Measurements from ENCODE around the gene ITGA8.
A peak's percentile ranks its signal among the peaks of the same experiment; 100 is the strongest.

Gene ITGA8

GRCh38 chr10:15624401-15625196, 95.1 kb downstream of the ITGA8 start:
- Mint-ChIP-seq H3K27ac (no peak overlapping the region), H3K4me3 (no peak overlapping the region), H3K36me3 (no peaks in the 10 kb centered on the region), H3K4me1 (no peaks in the 10 kb centered on the region), H3K9me3 (no peaks in the 10 kb centered on the region)
- ATAC-seq: no peak
- DNase-seq (ENCODE audit: low spot score in 2 of 2): no peak

GRCh38 chr10:15620836-15621515, 98.7 kb downstream of the ITGA8 start:
- ATAC-seq (no peak), DNase-seq (ENCODE audit: low spot score in 2 of 2) (no peak)
- Mint-ChIP-seq H3K27ac (no peak overlapping the region), H3K9me3 (no peaks in the 10 kb centered on the region), H3K36me3 (no peaks in the 10 kb centered on the region), H3K4me1 (no peaks in the 10 kb centered on the region), H3K4me3 (no peak overlapping the region)

DNA sequence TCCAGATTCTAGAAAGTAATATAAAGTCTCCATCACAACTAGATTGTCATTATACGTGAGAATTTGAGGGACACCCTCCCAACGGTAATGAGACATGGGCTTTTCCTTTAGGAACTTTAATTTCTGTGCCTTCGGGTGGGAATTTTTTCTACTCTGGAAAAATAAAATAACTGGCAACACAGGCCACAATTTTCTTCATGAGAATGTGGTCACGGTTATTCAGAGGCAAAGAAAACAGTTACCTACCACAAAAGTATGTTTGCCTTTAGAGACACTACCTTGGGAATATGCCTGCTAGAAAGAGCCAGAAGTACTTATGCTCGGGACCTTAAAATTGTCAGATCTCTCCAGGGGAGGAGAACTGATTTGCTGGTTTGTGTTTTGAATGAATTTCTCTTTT, 99.4 kb downstream of the ITGA8 start:
- DNase-seq (ENCODE audit: low spot score in 2 of 2): no peak
- H3K36me3 Mint-ChIP-seq: no peaks in the 10 kb centered on the region

DNA sequence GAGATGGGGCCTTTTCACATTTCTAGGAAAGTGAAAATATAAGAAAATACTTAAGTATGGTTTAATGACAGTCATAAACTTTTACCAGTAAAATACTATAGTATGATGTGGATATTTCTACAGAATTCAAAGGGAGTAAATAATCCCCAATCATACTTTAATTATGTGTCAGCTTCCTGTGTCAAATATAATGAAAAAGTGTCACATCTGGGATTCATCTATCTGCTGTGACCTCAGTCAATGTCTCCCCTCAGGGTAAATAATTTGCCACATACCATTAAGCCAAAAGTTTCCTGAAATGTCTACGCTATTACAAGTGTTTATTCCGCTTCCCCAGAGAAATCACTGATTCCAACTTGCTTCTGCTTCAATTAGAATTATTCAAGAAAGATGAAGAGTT, 110.5 kb downstream of the ITGA8 start:
- H3K27ac Mint-ChIP-seq: no peak overlapping the region
- no peaks in the 10 kb centered on the region for H3K36me3 Mint-ChIP-seq
- no peak overlapping the region for H3K4me3 Mint-ChIP-seq
- ATAC-seq (no peak), DNase-seq (ENCODE audit: low spot score in 2 of 2) (no peak)
- no peaks in the 10 kb centered on the region for H3K9me3 Mint-ChIP-seq
- H3K4me1 Mint-ChIP-seq: no peaks in the 10 kb centered on the region

More for the DNA sequence above, 99.4 kb downstream of the ITGA8 start:
- ATAC-seq: no peak
- Mint-ChIP-seq H3K9me3 (no peaks in the 10 kb centered on the region), H3K4me1 (no peaks in the 10 kb centered on the region), H3K27ac (no peak overlapping the region), H3K4me3 (no peak overlapping the region)

DNA sequence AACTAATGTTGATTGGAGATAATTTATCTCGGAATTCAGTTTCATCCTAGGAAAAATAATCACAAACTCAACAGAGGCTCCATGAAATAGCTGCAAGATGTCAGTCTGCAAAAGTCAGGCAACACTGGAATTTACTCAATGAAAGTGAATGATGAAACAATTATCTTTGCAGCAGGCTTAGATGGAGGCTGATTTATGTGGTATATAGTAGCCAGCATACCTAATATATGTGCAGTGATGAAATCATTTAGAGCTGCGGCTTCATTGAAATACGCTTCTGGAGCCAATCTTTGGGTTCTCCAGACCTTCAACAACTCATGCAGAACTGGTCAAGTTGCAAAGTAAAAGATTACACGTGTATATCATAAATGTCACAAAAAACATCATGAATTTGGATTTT, 113.3 kb downstream of the ITGA8 start:
- ATAC-seq (no peak), DNase-seq (ENCODE audit: low spot score in 2 of 2) (no peak)
- Mint-ChIP-seq H3K27ac (no peak overlapping the region), H3K4me3 (no peak overlapping the region), H3K4me1 (no peaks in the 10 kb centered on the region), H3K36me3 (no peaks in the 10 kb centered on the region), H3K9me3 (no peaks in the 10 kb centered on the region)

- Mint-ChIP-seq H3K4me3 (no peak overlapping the region), H3K36me3 (no peaks in the 10 kb centered on the region), H3K9me3 (no peaks in the 10 kb centered on the region), H3K4me1 (no peaks in the 10 kb centered on the region), H3K27ac (no peak overlapping the region)
- ATAC-seq (no peak), DNase-seq (ENCODE audit: low spot score in 2 of 2) (no peak)
Observed at GRCh38 chr10:15605740-15606369, 113.9 kb downstream of the ITGA8 start.

GRCh38 chr10:15603446-15604011, 116.2 kb downstream of the ITGA8 start:
- no peaks in the 10 kb centered on the region for H3K36me3 Mint-ChIP-seq
- ATAC-seq: no peak
- DNase-seq (ENCODE audit: low spot score in 2 of 2): no peak

DNA sequence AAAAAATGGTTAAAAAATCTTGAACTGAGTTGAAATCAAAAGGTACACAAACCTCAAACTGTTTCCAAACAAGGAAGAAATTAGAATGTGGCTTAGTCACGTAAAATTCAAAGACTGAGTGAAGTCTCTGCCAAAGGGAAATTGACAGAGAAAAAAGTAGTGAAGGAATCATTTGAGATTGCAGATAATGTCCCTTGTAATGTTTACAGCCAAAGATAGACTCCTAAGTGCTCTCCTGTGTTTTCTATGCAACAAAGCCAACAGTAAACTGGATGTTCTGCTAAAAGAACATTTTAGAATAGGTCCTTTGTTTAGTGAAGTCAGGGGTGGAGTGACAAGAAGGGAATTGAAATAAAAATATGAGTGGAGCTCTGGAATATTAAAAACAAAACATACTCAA, 117.9 kb downstream of the ITGA8 start:
- Mint-ChIP-seq H3K4me3 (no peak overlapping the region), H3K36me3 (no peaks in the 10 kb centered on the region), H3K9me3 (no peaks in the 10 kb centered on the region), H3K27ac (no peak overlapping the region), H3K4me1 (no peaks in the 10 kb centered on the region)
- no peak for ATAC-seq
- no peak for DNase-seq (ENCODE audit: low spot score in 2 of 2)

More at GRCh38 chr10:15603446-15604011, 116.2 kb downstream of the ITGA8 start:
- Mint-ChIP-seq H3K27ac (no peak overlapping the region), H3K4me1 (no peaks in the 10 kb centered on the region), H3K4me3 (no peak overlapping the region), H3K9me3 (no peaks in the 10 kb centered on the region)

DNA sequence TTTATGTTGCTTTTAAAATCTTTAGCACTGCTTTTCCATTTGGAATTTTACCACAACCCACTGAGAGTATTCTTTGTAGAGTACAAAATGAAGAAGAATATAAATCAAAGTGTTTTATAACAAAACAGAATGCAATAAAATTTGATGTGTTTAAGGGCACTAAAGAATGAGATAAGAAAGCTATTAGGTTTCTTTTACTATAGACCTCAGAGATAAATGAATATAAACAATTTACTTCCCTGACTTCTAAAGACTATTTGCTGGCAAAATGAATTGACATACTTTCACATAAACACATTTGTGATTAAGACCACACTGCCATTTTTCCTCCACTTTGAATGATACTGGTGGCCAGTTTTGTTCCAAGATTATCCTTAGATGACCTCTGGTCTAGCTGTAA, 124.5 kb downstream of the ITGA8 start:
- Mint-ChIP-seq H3K27ac (no peak overlapping the region), H3K9me3 (no peaks in the 10 kb centered on the region), H3K4me1 (no peaks in the 10 kb centered on the region), H3K4me3 (no peak overlapping the region), H3K36me3 (no peaks in the 10 kb centered on the region)
- ATAC-seq: no peak
- DNase-seq (ENCODE audit: low spot score in 2 of 2): no peak

DNA sequence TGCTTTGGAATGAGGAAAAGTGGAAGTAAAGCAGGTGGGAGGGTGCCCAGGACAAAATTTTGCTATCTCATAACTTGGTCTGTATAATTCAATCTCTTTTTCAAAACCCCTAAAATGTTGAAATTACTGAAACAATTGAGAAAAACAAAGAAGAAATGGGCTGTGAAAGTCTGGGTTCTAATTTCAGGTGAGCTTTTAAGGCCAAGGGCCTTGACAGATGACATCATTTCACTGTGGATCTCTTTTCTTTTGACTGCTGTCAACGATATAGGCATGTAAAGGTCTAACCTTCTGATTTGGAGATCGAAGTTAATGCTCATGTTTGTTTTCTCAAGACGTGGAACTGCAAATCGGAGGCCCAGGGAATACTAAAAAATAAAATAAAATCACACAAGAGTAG, 127.8 kb downstream of the ITGA8 start:
- ATAC-seq: no peak
- Mint-ChIP-seq H3K36me3 (no peaks in the 10 kb centered on the region), H3K4me1 (no peaks in the 10 kb centered on the region), H3K9me3 (no peaks in the 10 kb centered on the region), H3K27ac (no peak overlapping the region), H3K4me3 (no peak overlapping the region)
- DNase-seq (ENCODE audit: low spot score in 2 of 2): no peak

GRCh38 chr10:15591431-15591830, 128.3 kb downstream of the ITGA8 start:
- Mint-ChIP-seq H3K4me3 (no peak overlapping the region), H3K36me3 (no peaks in the 10 kb centered on the region), H3K27ac (no peak overlapping the region), H3K9me3 (no peaks in the 10 kb centered on the region), H3K4me1 (no peaks in the 10 kb centered on the region)
- ATAC-seq: no peak
- DNase-seq (ENCODE audit: low spot score in 2 of 2): no peak

DNA sequence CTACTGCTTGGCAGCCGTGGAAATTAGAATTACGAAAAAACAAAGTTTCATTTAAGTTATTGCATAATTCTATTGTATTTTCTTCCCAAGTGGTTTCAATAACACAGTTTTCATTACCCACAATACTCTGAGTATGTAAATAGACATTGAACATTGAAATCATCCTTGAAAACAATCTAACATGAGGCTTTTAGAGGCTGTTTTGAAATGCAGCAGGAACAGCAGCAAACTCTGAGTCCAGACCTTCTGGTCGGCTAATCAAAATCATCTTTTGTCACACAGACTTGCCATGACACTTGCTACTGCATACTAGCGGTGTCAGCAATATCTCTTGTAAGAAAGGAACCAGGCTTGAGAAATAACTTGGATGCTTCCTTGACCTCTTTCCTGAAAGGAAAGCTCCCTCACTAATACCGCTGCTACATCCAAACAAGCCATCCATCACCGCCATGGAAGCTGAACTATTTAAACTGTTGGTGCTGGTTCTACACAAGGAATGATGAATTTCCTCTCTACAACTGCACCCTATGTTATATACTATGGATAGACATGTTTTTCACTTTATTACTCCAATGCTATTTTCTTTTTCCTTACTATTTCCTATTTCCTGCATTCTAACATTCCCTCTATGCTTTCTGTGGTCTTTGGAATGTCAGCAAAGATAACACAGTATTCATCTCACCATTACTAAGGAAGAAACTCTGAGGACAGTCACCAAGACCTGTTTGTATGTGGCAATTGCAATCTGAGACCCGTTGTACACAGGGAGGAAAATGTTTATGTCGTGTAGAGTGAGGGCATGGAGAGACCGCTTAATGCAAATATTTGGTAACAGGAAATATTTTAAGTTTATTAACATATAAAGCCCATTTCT, 130.8 kb downstream of the ITGA8 start:
- H3K4me1 Mint-ChIP-seq: no peaks in the 10 kb centered on the region
- H3K36me3 Mint-ChIP-seq: no peaks in the 10 kb centered on the region
- H3K4me3 Mint-ChIP-seq: no peak overlapping the region
- no peaks in the 10 kb centered on the region for H3K9me3 Mint-ChIP-seq
- ATAC-seq (no peak), DNase-seq (ENCODE audit: low spot score in 2 of 2) (no peak)
- H3K27ac Mint-ChIP-seq: no peak overlapping the region

DNA sequence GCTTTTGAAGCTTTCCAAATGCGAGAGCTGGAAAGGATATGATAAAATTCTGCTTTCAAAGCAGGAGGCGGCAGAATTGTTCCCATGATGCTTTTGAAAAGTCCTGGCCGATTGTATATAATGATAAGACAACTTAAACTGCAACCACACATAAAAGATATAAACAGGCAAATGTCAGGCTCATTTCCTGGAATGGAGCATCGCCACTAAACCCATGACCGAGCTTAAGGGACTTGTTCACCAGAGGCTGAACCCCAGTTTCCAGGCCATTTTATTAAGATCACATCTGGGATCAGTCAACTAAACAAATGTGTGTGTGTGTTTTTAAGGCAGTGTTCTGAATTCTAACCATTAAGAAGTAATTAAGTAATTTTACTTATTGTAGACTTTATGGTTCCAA, 131.6 kb downstream of the ITGA8 start:
- H3K4me3 Mint-ChIP-seq: no peak overlapping the region
- no peaks in the 10 kb centered on the region for H3K9me3 Mint-ChIP-seq
- DNase-seq (ENCODE audit: low spot score in 2 of 2) (no peak), ATAC-seq (no peak)
- no peaks in the 10 kb centered on the region for H3K36me3 Mint-ChIP-seq
- H3K4me1 Mint-ChIP-seq: no peaks in the 10 kb centered on the region
- H3K27ac Mint-ChIP-seq: no peak overlapping the region

GRCh38 chr10:15587271-15587670, 132.5 kb downstream of the ITGA8 start:
- no peak for ATAC-seq
- H3K27ac Mint-ChIP-seq: no peak overlapping the region

DNA sequence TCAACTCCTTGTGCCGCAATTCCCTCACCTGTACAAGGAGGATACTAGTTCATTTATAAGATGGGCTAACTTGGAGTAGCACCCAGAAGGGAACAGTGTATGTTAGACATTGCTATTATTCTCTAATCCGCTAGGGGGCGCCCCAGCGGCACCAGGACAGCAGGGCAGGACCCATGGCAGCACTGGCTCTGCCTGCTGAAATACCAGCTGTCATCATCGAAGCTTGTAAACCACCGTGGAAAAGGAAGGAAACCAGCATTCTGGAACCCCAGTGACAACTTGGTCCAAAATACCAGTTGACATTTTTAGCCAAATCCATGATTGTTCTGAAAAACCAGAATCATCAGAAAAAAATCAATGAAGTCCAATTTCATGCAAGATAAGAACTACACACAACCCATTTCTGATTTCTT, 134.4 kb downstream of the ITGA8 start:
- no peaks in the 10 kb centered on the region for H3K9me3 Mint-ChIP-seq
- peak; percentile 68 for ATAC-seq
- H3K4me3 Mint-ChIP-seq: no peak overlapping the region
- H3K36me3 Mint-ChIP-seq: no peaks in the 10 kb centered on the region
- no peaks in the 10 kb centered on the region for H3K4me1 Mint-ChIP-seq
- H3K27ac Mint-ChIP-seq: no peak overlapping the region
- peak; percentile 18 to 59 for DNase-seq (ENCODE audit: low spot score in 2 of 2)

More at GRCh38 chr10:15587271-15587670, 132.5 kb downstream of the ITGA8 start:
- Mint-ChIP-seq H3K4me3 (no peak overlapping the region), H3K4me1 (no peaks in the 10 kb centered on the region), H3K36me3 (no peaks in the 10 kb centered on the region), H3K9me3 (no peaks in the 10 kb centered on the region)
- DNase-seq (ENCODE audit: low spot score in 2 of 2): no peak

Measured in stimulated activated effector memory CD8-positive, alpha-beta T cell treated with anti-CD3 and anti-CD28 coated beads, Interleukin-12 subunit alpha, Interleukin-12 subunit beta, amount 100 ng/mL, for 72 hours (primary cell).